Fibroblast of villous mesenchyme (primary cell): ENCODE measurements around the gene PACS1. TPM values are rescaled to one million over a fixed set of nuclear protein-coding genes. Genes with fewer than 3 reads are reported as not detected.

Experiments
- DNase-seq: peaks from one replicate; pipeline ENCODE4 v3.0.0-alpha.2; 2010; ENCODE audit warnings: low read depth
- H3K4me3 ChIP-seq: 2 replicates; pipeline ENCODE4 v1.5.1; 2011; ENCODE audit warnings: low read depth, mild to moderate bottlenecking, low read length
- total RNA-seq: library from RNA; depleted of rRNA; stranded (reverse); fragments of >200 nt; gene quantifications from 2 replicates; pipeline ENCODE4 v1.2.3, GENCODE V29; 2012
- TF ChIP-seq, protein P1 (sequence below): IDR thresholded peaks from 2 replicates; pipeline ENCODE4 v1.5.1; 2012; ENCODE audit warnings: low read depth, mild to moderate bottlenecking, low read length; ENCODE audit not compliant: insufficient read depth

PACS1 gene
- total RNA-seq, 1 donor: 36.7 TPM

DNA sequence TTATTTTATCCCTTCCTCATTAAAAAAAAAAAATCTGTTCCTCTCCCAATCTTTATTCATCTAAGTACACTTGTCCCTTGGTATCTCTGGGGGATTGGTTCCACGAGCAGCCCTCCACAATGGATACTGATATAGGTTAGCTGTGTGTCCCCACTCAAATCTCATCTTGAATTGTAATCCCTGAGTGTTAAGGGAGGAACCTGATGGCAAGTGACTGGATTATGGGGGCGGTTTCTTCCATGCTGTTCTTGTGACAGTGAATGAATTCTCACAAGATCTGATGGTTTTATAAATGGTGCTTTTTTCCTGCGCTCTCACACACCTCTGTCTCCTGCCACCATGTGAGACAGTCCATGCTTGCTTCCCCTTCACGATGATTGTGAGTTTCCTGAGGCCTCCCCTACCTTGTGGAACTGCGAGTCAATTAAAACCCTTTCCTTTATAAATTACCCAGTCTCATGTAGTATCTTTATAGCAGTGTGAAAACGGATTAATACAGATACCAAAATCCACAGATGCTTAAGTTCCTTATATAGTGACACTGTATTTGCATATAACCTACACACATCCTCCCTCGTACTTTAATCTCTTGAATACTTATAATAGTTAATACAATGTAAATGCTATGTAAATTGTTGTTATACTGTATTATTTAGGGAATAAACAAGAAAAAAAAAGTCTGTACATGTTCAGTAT, 62.0 kb downstream of the PACS1 start:
- no peak for DNase-seq
- TF ChIP-seq, protein P1, sequence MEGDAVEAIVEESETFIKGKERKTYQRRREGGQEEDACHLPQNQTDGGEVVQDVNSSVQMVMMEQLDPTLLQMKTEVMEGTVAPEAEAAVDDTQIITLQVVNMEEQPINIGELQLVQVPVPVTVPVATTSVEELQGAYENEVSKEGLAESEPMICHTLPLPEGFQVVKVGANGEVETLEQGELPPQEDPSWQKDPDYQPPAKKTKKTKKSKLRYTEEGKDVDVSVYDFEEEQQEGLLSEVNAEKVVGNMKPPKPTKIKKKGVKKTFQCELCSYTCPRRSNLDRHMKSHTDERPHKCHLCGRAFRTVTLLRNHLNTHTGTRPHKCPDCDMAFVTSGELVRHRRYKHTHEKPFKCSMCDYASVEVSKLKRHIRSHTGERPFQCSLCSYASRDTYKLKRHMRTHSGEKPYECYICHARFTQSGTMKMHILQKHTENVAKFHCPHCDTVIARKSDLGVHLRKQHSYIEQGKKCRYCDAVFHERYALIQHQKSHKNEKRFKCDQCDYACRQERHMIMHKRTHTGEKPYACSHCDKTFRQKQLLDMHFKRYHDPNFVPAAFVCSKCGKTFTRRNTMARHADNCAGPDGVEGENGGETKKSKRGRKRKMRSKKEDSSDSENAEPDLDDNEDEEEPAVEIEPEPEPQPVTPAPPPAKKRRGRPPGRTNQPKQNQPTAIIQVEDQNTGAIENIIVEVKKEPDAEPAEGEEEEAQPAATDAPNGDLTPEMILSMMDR: no peak
- H3K4me3 ChIP-seq: no peak overlapping the region

DNA sequence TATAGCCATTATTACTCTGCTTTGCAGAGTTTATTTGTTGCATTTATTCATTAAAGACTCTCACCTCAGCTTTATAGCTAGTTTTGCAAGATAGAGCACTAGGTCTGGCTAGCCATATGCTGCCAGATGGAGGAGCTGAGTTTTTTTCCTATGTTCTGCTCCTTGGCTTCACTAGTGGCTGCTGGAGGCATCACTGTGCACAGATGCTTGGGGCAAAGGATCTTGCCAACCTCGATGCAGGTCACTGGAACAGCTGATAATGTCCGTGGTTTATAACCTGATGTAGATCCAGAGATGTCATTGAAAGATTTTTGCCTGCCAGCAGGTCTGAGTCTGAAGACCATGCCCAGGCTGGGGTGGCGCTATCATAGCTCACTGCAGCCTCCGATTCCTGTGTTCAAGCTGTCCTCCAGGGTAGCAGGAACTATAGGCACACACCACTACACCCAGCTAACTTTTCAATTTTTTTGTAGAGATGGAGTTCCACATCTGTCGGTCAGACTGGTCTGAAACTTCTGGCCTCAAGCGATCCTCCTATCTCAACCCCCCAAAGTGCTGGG, 63.2 kb downstream of the PACS1 start:
- H3K4me3 ChIP-seq: no peak overlapping the region
- DNase-seq: no peak
- TF ChIP-seq, protein P1: no peak

DNA sequence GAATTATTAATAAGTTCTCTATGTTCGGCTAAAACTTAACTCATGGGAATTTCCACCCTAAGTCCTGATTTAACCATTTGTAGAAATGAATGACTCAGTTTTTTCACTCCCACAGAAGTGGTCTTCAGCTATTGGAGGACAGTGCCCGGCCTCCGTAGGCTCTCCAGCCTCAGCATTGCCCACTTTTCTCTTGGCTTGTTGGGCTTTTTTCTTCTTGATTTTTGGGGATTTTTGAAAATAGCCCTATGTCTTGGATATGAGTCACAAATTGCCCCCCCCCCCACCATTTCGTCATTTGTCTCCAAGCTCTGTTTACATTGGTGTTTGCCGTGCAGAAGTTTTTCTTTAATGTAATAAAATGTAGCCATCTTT, 66.7 kb downstream of the PACS1 start:
- no peak overlapping the region for H3K4me3 ChIP-seq
- peak; percentile 91 for DNase-seq

GRCh38 chr11:66139817-66140404, 69.8 kb downstream of the PACS1 start:
- TF ChIP-seq, protein P1: no peak
- H3K4me3 ChIP-seq: no peak overlapping the region
- DNase-seq: no peak

More for the DNA sequence above, 66.7 kb downstream of the PACS1 start:
- TF ChIP-seq, protein P1: no peak

DNA sequence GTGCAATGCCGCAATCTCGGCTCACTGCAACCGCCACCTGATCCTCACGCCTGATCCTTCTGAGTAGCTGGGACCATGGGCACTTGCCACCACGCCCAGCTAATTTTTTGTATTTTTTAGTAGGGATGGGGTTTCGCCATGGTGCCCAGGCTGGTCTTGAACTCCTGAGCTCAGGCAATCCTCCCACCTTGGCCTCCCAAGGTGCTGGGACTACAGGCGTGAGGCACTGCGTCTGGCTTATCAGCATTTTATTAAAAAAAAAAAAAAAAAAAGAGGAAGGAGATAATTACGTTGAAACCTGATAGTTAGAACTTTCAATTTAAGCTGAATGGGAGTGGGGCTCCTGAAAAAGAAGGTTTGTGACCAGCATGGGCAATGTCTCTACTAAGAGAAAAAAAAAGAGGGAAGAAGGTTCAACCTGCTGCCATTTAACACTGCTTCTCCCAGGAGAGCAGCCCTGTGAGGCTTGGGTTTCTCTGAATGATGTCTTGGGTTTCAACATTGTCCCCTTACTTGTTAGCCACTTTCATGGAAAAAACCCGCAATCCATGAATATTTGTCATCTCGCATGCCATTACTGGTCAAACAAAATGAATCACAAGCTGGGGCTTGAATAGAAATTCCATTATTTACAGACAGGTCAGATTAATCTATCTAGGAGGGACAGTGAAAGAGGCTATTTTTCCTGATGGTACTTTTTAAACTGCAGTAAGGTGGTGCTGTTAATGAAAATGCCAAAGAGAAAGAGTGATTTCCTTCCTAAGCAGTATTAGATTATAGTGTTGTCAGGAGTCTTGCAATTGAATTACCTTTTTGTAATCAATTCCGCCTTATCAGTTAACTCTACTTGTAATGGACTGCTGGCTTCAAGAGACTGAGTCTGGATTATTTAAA, 72.5 kb downstream of the PACS1 start:
- no peak overlapping the region for H3K4me3 ChIP-seq
- no peak for DNase-seq
- TF ChIP-seq, protein P1: no peak

- no peak for DNase-seq
- H3K4me3 ChIP-seq: no peak overlapping the region
- TF ChIP-seq, protein P1: no peak
Observed at GRCh38 chr11:66143264-66143566, 73.1 kb downstream of the PACS1 start.
